ENCODE measurements around the gene SOBP. TPM values are rescaled to one million over a fixed set of nuclear protein-coding genes. Genes with fewer than 3 reads are reported as not detected.
"Not testable (repeated sequence)": the region's sequence is repeated elsewhere in the genome, so short reads cannot be mapped to it uniquely, and the experiment has no call there.

SOBP gene
- total RNA-seq, 4 donors from 2014 or later, result 3.8 to 32.5 (median 19.4) TPM

- Histone ChIP-seq H3K27me3 (no peaks in the 10 kb centered on the region), H3K4me3 (no peak overlapping the region), H3K36me3 (peaks cover 0 to 5% of the 10 kb centered on the region in 2 donors), H3K4me1 (peaks cover 10 to 17% of the 10 kb centered on the region in 2 donors), H3K9me3 (no peaks in the 10 kb centered on the region), H3K27ac (peak overlapping the region in 3 of 4 donors; percentile 1 to 45 (median 42))
- intact Hi-C loops (cut with DNase I; ENCODE audit: low total_unique reads) (no loop called here), in situ Hi-C loops (cut with MboI; ENCODE audit: low sequenced_read_pairs in 4 of 4) (no loop called here)
- TF ChIP-seq POLR2A (IDR thresholded peaks at IDR 0.05), result no peak
- TF ChIP-seq, protein P1, sequence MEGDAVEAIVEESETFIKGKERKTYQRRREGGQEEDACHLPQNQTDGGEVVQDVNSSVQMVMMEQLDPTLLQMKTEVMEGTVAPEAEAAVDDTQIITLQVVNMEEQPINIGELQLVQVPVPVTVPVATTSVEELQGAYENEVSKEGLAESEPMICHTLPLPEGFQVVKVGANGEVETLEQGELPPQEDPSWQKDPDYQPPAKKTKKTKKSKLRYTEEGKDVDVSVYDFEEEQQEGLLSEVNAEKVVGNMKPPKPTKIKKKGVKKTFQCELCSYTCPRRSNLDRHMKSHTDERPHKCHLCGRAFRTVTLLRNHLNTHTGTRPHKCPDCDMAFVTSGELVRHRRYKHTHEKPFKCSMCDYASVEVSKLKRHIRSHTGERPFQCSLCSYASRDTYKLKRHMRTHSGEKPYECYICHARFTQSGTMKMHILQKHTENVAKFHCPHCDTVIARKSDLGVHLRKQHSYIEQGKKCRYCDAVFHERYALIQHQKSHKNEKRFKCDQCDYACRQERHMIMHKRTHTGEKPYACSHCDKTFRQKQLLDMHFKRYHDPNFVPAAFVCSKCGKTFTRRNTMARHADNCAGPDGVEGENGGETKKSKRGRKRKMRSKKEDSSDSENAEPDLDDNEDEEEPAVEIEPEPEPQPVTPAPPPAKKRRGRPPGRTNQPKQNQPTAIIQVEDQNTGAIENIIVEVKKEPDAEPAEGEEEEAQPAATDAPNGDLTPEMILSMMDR (IDR thresholded peaks at IDR 0.05 in 4 of 5, conservative IDR thresholded peaks at IDR 0.05 in 1 of 5), result no peak
- DNase-seq, result no peak
- ATAC-seq, result no peak
These were observed 20.2 kb downstream of the SOBP start for GRCh38 chr6:107510108-107510507.

GRCh38 chr6:107511511-107511993 is 21.6 kb downstream of the SOBP start:
- H3K36me3 ChIP-seq, result peaks cover 0 to 2% of the 10 kb centered on the region in 2 donors
- ATAC-seq, result peak; percentile 87 to 96
- no peak for TF ChIP-seq POLR2A (IDR thresholded peaks at IDR 0.05)
- TF ChIP-seq, protein P1 (IDR thresholded peaks at IDR 0.05 in 4 of 5, conservative IDR thresholded peaks at IDR 0.05 in 1 of 5), result no peak
- in situ Hi-C loops (cut with MboI; ENCODE audit: low sequenced_read_pairs in 4 of 4) (no loop called here), intact Hi-C loops (cut with DNase I; ENCODE audit: low total_unique reads) (no loop called here)
- DNase-seq, result peak; percentile 57 to 73
- peaks cover 10 to 17% of the 10 kb centered on the region in 2 donors for H3K4me1 ChIP-seq
- no peaks in the 10 kb centered on the region for H3K27me3 ChIP-seq
- H3K27ac ChIP-seq, result peak overlapping the region; percentile 36 to 71 (median 57)
- H3K4me3 ChIP-seq, result no peak overlapping the region
- H3K9me3 ChIP-seq, result no peaks in the 10 kb centered on the region

GRCh38 chr6:107513214-107513613 is 23.3 kb downstream of the SOBP start:
- ATAC-seq (no peak), DNase-seq (no peak)
- Histone ChIP-seq H3K27ac (no peak overlapping the region), H3K36me3 (peaks cover 0 to 12% of the 10 kb centered on the region in 2 donors), H3K4me3 (no peak overlapping the region), H3K4me1 (peaks cover 10 to 17% of the 10 kb centered on the region in 2 donors), H3K27me3 (no peaks in the 10 kb centered on the region), H3K9me3 (no peaks in the 10 kb centered on the region)
- in situ Hi-C loops (cut with MboI; ENCODE audit: low sequenced_read_pairs in 4 of 4) (no loop called here), intact Hi-C loops (cut with DNase I; ENCODE audit: low total_unique reads) (no loop called here)
- TF ChIP-seq, protein P1 (IDR thresholded peaks at IDR 0.05 in 4 of 5, conservative IDR thresholded peaks at IDR 0.05 in 1 of 5), result no peak
- no peak for TF ChIP-seq POLR2A (IDR thresholded peaks at IDR 0.05)

DNA sequence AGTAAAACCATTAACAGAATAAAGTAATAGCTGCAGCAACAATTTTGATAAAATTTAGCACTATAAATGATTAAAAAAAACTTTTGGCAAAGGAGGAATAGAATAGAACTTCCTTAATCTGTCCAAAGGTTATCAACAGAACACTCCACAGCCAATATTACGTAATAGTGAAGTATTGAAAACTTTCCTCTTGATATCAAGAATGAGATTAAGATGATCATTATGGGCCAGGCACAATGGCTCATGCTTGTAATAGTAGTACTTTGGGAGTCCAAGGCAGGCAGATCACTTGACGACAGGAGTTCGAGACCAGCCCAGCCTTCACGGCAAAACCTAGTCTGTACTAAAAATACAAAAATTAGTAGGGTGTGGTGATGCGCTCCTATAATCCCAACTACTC is 26.0 kb downstream of the SOBP start:
- Histone ChIP-seq H3K27me3 (no peaks in the 10 kb centered on the region), H3K36me3 (peaks cover 0 to 12% of the 10 kb centered on the region in 2 donors), H3K4me3 (no peak overlapping the region), H3K9me3 (no peaks in the 10 kb centered on the region), H3K27ac (no peak overlapping the region), H3K4me1 (peaks cover 10 to 12% of the 10 kb centered on the region in 2 donors)
- ATAC-seq (no peak), DNase-seq (no peak)
- intact Hi-C loops (cut with DNase I; ENCODE audit: low total_unique reads) (no loop called here), in situ Hi-C loops (cut with MboI; ENCODE audit: low sequenced_read_pairs in 4 of 4) (no loop called here)
- TF ChIP-seq, protein P1 (IDR thresholded peaks at IDR 0.05 in 4 of 5, conservative IDR thresholded peaks at IDR 0.05 in 1 of 5), result no peak
- no peak for TF ChIP-seq POLR2A (IDR thresholded peaks at IDR 0.05)

DNA sequence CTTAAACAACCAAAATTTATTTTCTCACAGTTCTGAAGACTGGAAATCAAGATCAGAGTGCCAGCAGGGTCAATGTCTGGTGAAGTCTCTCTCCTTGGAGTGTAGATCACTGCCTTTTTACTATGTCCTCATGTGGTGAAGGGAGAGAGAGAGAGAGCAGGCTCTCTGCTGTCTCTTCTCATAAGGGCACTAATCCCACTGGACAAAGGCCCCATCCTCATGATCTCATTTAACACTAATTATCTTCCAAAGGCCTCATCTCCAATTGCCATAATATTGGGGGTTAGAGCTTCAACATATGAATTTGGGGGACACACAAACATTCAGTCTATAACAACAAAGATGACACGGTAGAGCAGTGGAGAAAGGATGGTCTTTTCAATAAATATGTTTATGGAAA is 27.4 kb downstream of the SOBP start:
- ATAC-seq, result no peak
- TF ChIP-seq, protein P1 (IDR thresholded peaks at IDR 0.05 in 4 of 5, conservative IDR thresholded peaks at IDR 0.05 in 1 of 5), result no peak
- no peak for TF ChIP-seq POLR2A (IDR thresholded peaks at IDR 0.05)
- in situ Hi-C loops (cut with MboI; ENCODE audit: low sequenced_read_pairs in 4 of 4), result no loop called here

DNA sequence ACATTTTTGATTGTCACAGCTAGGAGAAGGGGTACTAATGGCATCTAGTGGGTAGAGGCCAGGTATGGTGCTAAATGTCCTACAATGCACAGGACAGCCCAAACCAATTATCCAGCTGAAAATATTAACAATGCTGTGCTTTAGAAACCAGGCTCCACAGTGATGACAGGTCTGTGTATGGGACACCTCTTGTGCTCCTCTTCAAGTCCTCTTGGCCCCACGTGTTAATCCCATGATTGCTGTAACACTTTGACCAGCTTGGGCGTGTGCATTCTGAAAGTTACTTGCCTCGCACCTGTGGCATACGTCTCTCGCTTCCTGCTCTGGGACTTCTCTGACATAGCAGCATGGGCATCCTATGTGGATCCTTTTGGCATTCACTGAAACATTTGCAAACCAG is 29.3 kb downstream of the SOBP start:
- DNase-seq, result not testable (repeated sequence)

More for the DNA sequence above, 27.4 kb downstream of the SOBP start:
- Histone ChIP-seq H3K36me3 (peaks cover 0 to 12% of the 10 kb centered on the region in 2 donors), H3K9me3 (no peaks in the 10 kb centered on the region), H3K4me1 (no peaks in the 10 kb centered on the region), H3K27ac (no peak overlapping the region), H3K4me3 (no peak overlapping the region), H3K27me3 (no peaks in the 10 kb centered on the region)
- intact Hi-C loops (cut with DNase I; ENCODE audit: low total_unique reads), result no loop called here
- DNase-seq, result no peak

DNA sequence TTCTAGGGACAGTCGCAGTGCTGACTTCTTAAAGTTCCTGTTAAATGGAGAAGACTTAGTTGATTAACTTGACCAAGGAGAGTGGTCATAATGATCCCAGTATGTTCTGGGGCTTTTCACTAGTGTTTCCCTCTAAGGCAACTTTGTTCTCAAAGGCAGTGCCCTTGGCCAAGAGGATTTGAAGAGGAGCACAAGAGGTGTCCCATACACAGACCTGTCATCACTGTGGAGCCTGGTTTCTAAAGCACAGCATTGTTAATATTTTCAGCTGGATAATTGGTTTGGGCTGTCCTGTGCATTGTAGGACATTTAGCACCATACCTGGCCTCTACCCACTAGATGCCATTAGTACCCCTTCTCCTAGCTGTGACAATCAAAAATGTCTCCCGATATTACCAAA is 30.8 kb downstream of the SOBP start:
- peaks cover 0 to 12% of the 10 kb centered on the region in 2 donors for H3K36me3 ChIP-seq
- H3K4me3 ChIP-seq; H3K27ac ChIP-seq; H3K4me1 ChIP-seq; in situ Hi-C loops (cut with MboI; ENCODE audit: low sequenced_read_pairs in 4 of 4); DNase-seq; ATAC-seq; H3K27me3 ChIP-seq; intact Hi-C loops (cut with DNase I; ENCODE audit: low total_unique reads); H3K9me3 ChIP-seq: not testable (repeated sequence)

More for the DNA sequence above, 29.3 kb downstream of the SOBP start:
- H3K36me3 ChIP-seq, result peaks cover 0 to 12% of the 10 kb centered on the region in 2 donors
- intact Hi-C loops (cut with DNase I; ENCODE audit: low total_unique reads); H3K4me1 ChIP-seq; in situ Hi-C loops (cut with MboI; ENCODE audit: low sequenced_read_pairs in 4 of 4); H3K27ac ChIP-seq; H3K27me3 ChIP-seq; H3K4me3 ChIP-seq; H3K9me3 ChIP-seq; ATAC-seq: not testable (repeated sequence)

All from gastrocnemius medialis (tissue), 4 donors.